GM12891 (cell line): ENCODE data around the gene FAM20A.

Source experiments
- POLR2A ChIP-seq: IDR thresholded peaks from 2 replicates; pipeline ENCODE4 v1.6.1; 2011; ENCODE audit warnings: low read depth, low read length, control low read depth
- POLR2AphosphoS5 ChIP-seq: IDR thresholded peaks from 2 replicates; pipeline ENCODE4 v1.6.1; 2011; ENCODE audit warnings: low read depth, low read length, control low read depth
- TAF1 ChIP-seq: IDR thresholded peaks from 2 replicates; pipeline ENCODE4 v1.6.1; 2011; ENCODE audit warnings: low read depth, low read length, control low read depth

GRCh38 chr17:68501074-68501473, 100.1 kb downstream of the FAM20A start:
- TF ChIP-seq POLR2AphosphoS5: no peak
- TF ChIP-seq POLR2A: no peak
- no peak for TF ChIP-seq TAF1
